ENCODE measurements around the gene SLC6A1.

SLC6A1 gene

GRCh38 chr3:10970306-10970960, 22.1 kb upstream of the SLC6A1 start:
- DNase-seq (ENCODE audit: low read depth in 2 of 2, low spot score in 1 of 2): no peak

- no peak for DNase-seq (ENCODE audit: low read depth in 2 of 2, low spot score in 1 of 2)
These were observed 20.3 kb upstream of the SLC6A1 start for GRCh38 chr3:10972072-10972782.

GRCh38 chr3:10973046-10973595, 19.4 kb upstream of the SLC6A1 start:
- DNase-seq (ENCODE audit: low read depth in 2 of 2, low spot score in 1 of 2): no peak

- no peak for DNase-seq (ENCODE audit: low read depth in 2 of 2, low spot score in 1 of 2)
These were observed 18.4 kb upstream of the SLC6A1 start for GRCh38 chr3:10974131-10974530.

GRCh38 chr3:10974746-10975375, 17.7 kb upstream of the SLC6A1 start:
- DNase-seq (ENCODE audit: low read depth in 2 of 2, low spot score in 1 of 2): no peak

GRCh38 chr3:10975695-10976234, 16.8 kb upstream of the SLC6A1 start:
- DNase-seq (ENCODE audit: low read depth in 2 of 2, low spot score in 1 of 2): no peak

- DNase-seq (ENCODE audit: low read depth in 2 of 2, low spot score in 1 of 2): no peak
These were observed 15.8 kb upstream of the SLC6A1 start for GRCh38 chr3:10976770-10977169.

- DNase-seq (ENCODE audit: low read depth in 2 of 2, low spot score in 1 of 2): no peak
These were observed 14.5 kb upstream of the SLC6A1 start for GRCh38 chr3:10977892-10978510.

GRCh38 chr3:10978956-10979355, 13.6 kb upstream of the SLC6A1 start:
- no peak for DNase-seq (ENCODE audit: low read depth in 2 of 2, low spot score in 1 of 2)

- no peak for DNase-seq (ENCODE audit: low read depth in 2 of 2, low spot score in 1 of 2)
These were observed 12.2 kb upstream of the SLC6A1 start for GRCh38 chr3:10980312-10980711.

GRCh38 chr3:10981031-10981430, 11.5 kb upstream of the SLC6A1 start:
- DNase-seq (ENCODE audit: low read depth in 2 of 2, low spot score in 1 of 2): no peak

GRCh38 chr3:10981961-10982360, 10.6 kb upstream of the SLC6A1 start:
- no peak for DNase-seq (ENCODE audit: low read depth in 2 of 2, low spot score in 1 of 2)

GRCh38 chr3:10982782-10983181, 9.8 kb upstream of the SLC6A1 start:
- no peak for DNase-seq (ENCODE audit: low read depth in 2 of 2, low spot score in 1 of 2)

- no peak for DNase-seq (ENCODE audit: low read depth in 2 of 2, low spot score in 1 of 2)
These were observed 9.2 kb upstream of the SLC6A1 start for GRCh38 chr3:10983219-10983916.

- DNase-seq (ENCODE audit: low read depth in 2 of 2, low spot score in 1 of 2): no peak
These were observed 8.1 kb upstream of the SLC6A1 start for GRCh38 chr3:10984371-10984896.

GRCh38 chr3:10985181-10985580, 7.4 kb upstream of the SLC6A1 start:
- DNase-seq (ENCODE audit: low read depth in 2 of 2, low spot score in 1 of 2): no peak

- no peak for DNase-seq (ENCODE audit: low read depth in 2 of 2, low spot score in 1 of 2)
These were observed 6.0 kb upstream of the SLC6A1 start for GRCh38 chr3:10986592-10986991.

- DNase-seq (ENCODE audit: low read depth in 2 of 2, low spot score in 1 of 2): no peak
These were observed 4.4 kb upstream of the SLC6A1 start for GRCh38 chr3:10988001-10988665.

GRCh38 chr3:10988991-10989484, 3.5 kb upstream of the SLC6A1 start:
- DNase-seq (ENCODE audit: low read depth in 2 of 2, low spot score in 1 of 2): no peak
